Activated naive CD8-positive, alpha-beta T cell treated with anti-CD3 and anti-CD28 coated beads, Interleukin-2, amount 50 U/mL, for 16 hours (primary cell): ENCODE results near the gene ANKRD40.
"Not testable (repeated sequence)": the region's sequence is repeated elsewhere in the genome, so short reads cannot be mapped to it uniquely, and the experiment has no call there.

ENCODE experiments used
- DNase-seq: peaks from one replicate; pipeline ENCODE4 v3.0.0-alpha.2; 2020; ENCODE audit warnings: low read depth, low spot score

The ANKRD40 gene

GRCh38 chr17:50710650-50711049, 2.9 kb upstream of the ANKRD40 start:
- no peak for DNase-seq

- no peak for DNase-seq
Observed at GRCh38 chr17:50710025-50710424, 2.3 kb upstream of the ANKRD40 start.

GRCh38 chr17:50709053-50709452, 1.3 kb upstream of the ANKRD40 start:
- not testable (repeated sequence) for DNase-seq

- DNase-seq = no peak
Observed at GRCh38 chr17:50708050-50709000, 611 bp upstream of the ANKRD40 start.

DNA sequence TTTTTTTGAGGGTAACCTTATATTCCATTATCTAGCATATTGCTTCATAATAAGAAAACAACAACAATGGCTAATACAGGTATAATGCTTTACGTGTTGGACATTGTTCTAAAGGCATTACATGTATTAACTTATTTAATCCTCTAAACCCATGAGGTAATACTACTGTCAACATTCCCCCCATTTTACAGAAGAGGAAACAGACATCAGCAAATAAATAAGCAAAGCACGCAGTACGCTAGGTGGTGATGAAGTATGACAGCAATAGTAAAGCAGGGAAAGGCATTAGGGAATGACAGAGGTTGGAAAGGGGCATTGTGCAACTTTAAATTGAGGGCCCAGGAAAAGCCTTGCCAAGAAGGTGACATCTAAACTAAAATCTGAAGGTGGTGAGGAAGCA, 4.6 kb downstream of the ANKRD40 start:
- DNase-seq = no peak

GRCh38 chr17:50699410-50699809, 8.3 kb downstream of the ANKRD40 start:
- DNase-seq = no peak

DNA sequence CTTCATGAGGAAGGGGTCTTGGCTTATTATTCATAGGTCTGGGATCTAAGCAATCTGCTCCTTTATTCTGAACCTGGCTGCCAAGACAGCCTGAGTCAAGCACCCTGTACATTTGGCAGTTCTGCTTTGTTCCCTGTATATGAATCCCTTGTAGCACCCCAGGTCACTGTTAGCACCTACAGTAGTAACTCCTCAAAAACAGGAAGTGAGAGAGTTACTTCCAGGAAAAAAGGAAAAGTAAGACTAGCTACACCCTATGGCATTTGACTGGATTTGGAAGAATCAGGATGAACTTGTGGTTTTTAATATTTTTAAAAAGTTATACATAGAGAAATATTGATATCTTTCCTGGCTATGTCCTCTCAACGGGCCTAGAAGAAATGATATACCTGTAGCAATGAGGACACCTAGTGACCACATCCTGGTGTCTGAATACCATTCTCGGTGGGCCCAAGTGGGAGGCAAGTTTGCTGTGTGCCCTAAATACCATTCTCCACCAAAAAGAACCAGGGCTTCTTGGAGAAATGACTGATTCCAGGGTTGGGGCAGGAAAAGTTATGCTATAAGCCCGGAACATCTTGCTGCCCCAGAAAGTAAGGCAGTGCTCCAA, 9.9 kb downstream of the ANKRD40 start:
- DNase-seq = no peak

- DNase-seq = no peak
Observed at GRCh38 chr17:50697062-50697461, 10.7 kb downstream of the ANKRD40 start.

DNA sequence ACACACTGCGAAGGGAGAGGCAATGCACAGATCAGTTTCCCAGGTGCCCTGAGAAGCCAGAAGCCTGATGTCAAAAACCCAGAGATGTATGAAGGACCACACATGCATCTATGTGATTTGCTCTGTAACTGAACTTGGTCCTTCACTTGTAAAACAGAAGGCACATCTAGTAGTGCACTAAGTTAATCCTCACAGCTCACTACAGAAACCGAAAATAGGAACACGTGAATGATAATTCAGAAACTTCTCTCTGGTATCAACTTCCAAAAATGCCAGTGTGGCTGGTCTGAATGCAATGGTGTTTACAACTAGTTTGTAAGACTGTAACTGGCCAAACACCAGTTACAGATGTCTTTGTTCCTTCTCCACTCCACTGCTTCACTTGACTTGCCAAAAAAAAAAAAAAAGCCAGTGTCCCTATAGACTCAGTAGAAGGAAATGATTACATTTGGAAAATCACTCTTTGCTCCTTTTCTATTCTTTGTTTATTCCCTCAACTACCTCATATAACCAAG, 11.3 kb downstream of the ANKRD40 start:
- DNase-seq = no peak

GRCh38 chr17:50693036-50693682, 14.6 kb downstream of the ANKRD40 start:
- DNase-seq = no peak

DNA sequence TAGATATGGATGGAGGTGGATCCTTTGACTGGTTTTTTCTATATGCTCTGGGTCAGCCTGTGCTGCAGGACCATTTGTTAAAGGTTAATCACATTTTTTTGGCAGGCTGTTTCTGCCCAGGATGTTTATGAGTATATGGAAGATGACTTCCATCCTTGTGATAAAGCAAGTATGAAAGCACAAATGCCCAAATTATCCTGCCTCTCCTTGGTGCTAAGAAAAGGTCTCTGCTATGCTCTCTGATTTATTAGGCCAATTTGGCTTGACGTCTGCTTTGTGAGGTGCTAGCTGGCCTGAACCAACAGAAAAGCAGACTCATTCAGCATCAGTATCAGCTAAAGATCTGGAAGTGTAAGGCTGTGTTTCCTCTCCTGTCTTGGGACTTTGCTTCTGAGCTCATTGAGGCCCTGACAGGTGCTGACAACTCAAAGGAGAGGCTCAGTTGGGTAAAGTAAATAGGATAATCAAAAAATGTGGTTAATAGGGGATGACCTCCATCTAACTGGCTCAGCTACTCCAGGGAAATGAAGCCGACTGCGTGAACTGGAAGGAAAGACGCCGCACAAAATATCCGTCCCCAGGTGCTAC, 15.2 kb downstream of the ANKRD40 start:
- DNase-seq = no peak

GRCh38 chr17:50691550-50692447, 15.9 kb downstream of the ANKRD40 start:
- no peak for DNase-seq

DNA sequence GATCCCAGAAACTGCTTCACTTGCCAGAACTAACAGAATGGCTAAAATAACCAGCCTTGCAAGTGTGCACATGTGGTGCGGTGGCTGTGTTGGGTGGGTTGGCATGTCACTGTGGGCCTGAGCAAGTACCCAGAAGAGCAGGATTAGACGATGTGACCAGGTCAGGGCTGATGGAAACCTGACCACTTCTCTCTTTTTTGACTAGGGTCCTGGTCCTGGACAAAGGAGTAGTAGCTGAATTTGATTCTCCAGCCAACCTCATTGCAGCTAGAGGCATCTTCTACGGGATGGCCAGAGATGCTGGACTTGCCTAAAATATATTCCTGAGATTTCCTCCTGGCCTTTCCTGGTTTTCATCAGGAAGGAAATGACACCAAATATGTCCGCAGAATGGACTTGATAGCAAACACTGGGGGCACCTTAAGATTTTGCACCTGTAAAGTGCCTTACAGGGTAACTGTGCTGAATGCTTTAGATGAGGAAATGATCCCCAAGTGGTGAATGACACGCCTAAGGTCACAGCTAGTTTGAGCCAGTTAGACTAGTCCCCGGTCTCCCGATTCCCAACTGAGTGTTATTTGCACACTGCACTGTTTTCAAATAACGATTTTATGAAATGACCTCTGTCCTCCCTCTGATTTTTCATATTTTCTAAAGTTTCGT, 16.7 kb downstream of the ANKRD40 start:
- DNase-seq = no peak

GRCh38 chr17:50689956-50690886, 17.5 kb downstream of the ANKRD40 start:
- no peak for DNase-seq

GRCh38 chr17:50689251-50689650, 18.5 kb downstream of the ANKRD40 start:
- DNase-seq = no peak

DNA sequence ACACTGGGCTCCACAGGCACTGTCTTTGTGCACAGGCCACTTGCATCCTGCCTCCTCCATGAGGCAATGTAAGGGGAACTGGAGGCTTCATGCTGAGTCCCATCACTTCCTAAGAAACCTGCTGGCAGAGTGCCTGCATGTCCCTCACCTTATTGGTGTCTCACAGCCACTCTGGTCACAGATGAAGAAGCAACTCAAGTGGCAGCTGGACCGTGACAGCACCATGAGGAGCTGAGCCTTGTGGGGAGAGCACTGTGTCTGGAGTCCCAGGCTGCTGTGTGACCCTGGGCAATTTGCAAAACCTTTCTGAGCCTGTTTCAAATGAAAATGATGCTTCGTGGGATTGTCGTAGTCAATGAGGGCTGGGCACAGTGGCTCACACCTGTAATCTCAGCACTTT, 19.5 kb downstream of the ANKRD40 start:
- DNase-seq = no peak

DNA sequence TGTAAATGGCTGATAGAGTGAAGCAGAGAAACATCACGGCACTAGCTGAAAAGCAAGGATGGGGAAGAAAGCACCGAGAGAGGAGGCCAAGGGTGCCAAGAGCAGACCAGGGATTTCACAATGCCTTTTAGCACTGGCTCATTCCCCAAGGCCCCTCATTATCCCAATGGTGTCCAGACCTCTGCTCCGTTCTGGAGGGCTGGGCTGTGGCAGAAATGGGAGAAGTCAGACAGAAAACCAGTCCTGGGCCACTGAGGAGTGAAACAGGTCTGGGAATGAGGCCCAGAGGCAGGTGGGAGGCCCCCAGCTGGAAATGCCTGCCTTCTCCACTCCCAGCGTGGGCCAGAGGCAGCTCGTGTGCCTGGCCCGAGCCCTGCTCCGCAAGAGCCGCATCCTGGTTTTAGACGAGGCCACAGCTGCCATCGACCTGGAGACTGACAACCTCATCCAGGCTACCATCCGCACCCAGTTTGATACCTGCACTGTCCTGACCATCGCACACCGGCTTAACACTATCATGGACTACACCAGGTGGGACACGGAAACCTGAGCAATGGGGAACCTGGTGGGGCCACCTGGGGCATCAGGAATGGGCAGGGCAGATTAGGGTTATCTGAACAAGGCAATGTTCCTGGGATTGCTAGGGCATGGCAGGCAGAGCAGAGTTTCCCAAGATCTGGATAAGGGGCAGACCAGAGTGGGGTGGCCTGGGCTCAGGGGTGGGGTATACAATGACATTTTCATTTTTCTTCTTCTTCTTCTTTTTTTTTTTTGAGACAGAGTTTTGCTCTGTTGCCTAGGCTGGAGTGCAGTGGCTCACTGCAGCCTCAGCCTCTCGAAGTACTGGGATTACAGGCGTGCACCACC, 20.3 kb downstream of the ANKRD40 start:
- DNase-seq = no peak

DNA sequence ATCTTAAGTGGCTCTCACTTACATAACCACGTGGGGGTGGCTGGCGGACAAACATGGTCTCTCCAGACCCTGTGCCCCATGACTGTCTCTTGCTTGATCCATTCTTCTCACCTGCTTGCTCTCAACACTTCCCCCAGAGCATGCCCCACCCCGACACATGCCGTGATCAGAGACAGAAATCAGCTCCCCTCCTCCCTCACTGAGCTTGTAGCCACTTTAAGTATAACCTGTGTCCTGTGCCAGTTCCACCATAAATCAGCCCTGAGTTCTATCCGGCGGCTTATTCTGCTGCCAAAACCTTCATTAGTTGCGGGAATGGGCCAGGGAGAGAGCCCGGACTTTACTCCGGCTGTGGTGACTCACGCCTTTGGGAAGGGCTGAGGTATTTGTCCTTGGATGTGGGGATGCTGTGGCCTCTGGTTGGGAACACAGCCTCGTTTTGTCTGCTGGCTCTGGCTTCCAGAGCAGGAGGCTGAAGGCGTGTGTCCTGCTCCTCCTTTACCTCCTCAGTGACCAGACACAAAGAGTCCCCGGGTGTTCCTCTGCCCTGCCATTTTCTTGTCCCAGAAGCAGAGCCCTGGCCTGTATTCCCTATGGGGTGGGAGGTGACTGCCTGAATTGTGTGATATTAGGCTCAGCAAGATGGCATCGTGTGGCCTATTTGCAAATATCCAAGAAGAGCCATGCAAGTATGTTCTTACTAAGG, 21.1 kb downstream of the ANKRD40 start:
- no peak for DNase-seq
